ENCODE data around the gene NUDT2.
A peak's percentile ranks its signal among the peaks of the same experiment; 100 is the strongest.
"Not testable (repeated sequence)": the region's sequence is repeated elsewhere in the genome, so short reads cannot be mapped to it uniquely, and the experiment has no call there.

Gene NUDT2

DNA sequence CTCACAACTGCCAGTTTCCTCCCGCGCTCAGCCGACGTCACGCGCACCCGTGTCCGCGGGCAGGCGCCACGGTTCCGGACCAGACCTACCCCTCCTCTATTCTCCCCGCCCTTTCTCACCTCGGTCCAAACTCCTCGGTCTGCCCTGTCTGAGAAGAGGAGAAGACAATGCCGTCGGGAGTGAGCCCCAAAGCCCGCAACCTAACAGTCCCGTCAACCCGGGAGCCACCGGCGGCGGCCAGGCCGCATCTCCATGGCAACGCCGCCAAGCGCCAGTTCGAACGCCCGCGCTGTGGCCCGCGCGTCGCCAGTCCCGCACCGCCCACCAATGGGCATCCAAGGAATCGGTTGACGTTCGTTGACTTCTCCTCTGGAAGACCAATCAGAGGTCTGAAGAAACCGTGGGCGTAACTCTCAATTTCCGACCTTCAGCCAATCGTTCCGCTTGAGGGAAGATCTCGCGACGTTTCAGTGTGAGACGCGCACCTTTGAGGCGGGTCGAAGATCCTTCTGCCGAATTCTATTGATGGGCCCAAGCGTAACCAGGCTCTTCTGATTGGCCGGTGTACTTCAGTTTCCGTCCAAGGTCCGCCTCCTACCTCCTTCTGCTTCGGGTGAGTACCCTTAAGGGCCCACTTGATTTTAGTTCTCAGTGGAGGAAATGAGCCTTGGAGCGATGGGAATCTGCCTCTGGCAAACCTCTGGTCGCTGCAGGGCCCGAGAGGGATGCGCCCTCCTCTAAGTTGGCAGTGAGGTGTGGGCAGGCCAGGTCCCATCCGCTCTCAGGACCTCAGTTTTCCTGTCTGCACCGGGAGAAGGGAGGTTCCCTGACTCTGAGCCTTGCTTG, at the start of gene NUDT2, which contains the start of gene KIF24:
Gene NUDT2, plus strand, starts transcription at position 583 of the 846 bp plus-strand sequence. CDS start 9,471 bp downstream, outside the sequence.
Gene KIF24, minus strand, starts transcription at position 282 of the 846 bp plus-strand sequence. CDS start 17,922 bp downstream, outside the sequence.
- peak; percentile 100 for DNase-seq (ENCODE audit: low read depth)

DNA sequence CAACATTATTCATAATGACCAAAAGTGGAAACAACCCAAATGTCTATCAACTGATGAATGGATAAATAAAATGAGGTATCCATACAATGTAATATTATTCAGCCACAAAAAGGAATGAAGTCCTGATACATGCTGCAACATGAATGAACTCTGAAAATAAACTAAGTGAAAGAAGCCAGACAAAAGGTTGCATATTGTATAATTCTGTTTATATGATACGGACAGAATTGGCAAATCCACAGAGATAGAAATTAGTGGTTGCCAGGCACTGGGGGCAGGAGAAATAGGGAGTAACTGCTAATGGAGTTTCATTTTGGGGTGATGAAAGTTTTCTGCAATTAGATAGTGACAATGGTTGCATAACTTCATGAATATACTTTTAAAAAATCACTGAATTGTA, 47.3 kb upstream of the NUDT2 start:
- no peak for DNase-seq (ENCODE audit: low read depth)

- no peak for DNase-seq (ENCODE audit: low read depth)
Observed at GRCh38 chr9:34289159-34289558, 40.2 kb upstream of the NUDT2 start.

- no peak for DNase-seq (ENCODE audit: low read depth)
Observed at GRCh38 chr9:34291023-34291422, 38.3 kb upstream of the NUDT2 start.

- no peak for DNase-seq (ENCODE audit: low read depth)
Observed at GRCh38 chr9:34291423-34291822, 37.9 kb upstream of the NUDT2 start.

DNA sequence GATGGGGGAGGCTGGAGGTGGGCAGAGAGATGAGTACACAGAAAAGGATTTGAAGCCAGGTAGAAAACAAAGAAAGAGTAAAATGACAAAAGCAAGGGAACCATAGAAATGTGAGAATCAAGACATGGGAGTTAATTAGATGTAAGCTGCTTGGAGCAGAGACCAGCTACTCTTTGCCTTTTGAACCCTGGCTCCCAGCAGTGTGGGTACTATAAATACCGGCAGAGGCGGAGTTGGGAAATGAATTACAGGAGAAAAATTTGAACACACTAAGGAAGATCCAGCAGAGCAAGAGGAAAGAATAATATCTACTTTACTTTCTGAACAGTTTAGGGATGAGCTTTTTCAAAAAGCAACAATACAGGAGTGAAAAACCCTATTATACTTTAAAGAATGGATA, 36.8 kb upstream of the NUDT2 start:
- no peak for DNase-seq (ENCODE audit: low read depth)

- not testable (repeated sequence) for DNase-seq (ENCODE audit: low read depth)
Observed at GRCh38 chr9:34301064-34301463, 28.3 kb upstream of the NUDT2 start.

- DNase-seq (ENCODE audit: low read depth): not testable (repeated sequence)
Observed at GRCh38 chr9:34308316-34308715, 21.1 kb upstream of the NUDT2 start.

- DNase-seq (ENCODE audit: low read depth): no peak
Observed at GRCh38 chr9:34310215-34310614, 19.2 kb upstream of the NUDT2 start.

DNA sequence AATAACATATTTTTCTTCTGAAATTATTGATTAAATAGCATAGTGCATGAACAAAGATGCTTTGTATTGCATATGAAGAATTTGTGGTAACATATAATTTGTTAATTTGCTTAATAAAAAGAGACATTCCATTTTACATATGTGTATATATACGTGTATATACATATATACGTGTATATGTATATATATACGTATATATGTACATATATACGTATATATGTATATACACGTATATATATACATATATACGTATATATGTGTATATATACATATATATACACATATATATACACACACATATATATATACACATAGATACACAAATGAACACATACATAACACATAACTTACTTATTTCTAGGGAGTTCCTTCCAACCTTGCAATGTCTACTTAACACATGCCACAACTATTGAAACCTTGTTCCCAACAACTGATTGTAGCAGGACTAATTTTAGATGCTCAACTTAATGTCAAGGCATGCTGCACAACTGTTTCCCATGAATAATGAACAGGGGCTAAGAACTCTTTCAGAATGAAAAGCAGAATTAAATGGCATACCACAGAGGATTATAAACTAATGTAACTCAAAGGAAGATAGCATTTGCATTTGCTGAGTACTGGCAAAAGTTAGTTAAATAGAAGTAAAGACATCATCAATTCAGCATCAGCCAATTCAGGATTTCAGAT, 17.7 kb upstream of the NUDT2 start:
- no peak for DNase-seq (ENCODE audit: low read depth)

- no peak for DNase-seq (ENCODE audit: low read depth)
Observed at GRCh38 chr9:34317436-34317835, 11.9 kb upstream of the NUDT2 start.

DNA sequence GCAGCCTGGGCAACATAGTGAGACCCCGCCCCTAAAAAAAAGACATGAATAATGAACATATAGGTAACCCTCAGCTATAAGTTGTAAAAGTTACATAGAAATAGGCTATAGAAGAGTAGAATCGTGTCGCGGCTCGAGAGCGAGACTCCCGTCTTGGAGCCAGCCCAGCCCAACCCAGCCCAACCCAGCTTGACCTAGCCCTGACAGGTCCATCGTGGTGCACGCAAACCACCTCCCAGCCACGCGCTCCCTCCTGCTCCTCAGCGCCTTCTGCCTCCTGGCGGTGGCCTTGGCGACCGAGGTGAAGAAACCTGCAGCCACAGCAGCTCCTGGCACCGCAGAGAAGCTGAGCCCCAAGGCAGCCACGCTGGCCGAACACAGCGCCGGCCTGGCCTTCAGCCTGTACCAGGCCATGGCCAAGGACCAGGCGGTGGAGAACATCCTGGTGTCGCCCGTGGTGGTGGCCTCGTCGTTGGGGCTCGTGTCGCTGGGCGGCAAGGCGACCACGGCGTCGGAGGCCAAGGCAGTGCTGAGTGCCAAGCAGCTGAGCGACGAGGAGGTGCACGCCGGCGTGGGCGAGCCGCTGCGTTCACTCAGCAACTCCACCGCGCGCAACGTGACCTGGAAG, 11.1 kb upstream of the NUDT2 start:
- no peak for DNase-seq (ENCODE audit: low read depth)

- no peak for DNase-seq (ENCODE audit: low read depth)
Observed at GRCh38 chr9:34321451-34321850, 7.9 kb upstream of the NUDT2 start.

DNA sequence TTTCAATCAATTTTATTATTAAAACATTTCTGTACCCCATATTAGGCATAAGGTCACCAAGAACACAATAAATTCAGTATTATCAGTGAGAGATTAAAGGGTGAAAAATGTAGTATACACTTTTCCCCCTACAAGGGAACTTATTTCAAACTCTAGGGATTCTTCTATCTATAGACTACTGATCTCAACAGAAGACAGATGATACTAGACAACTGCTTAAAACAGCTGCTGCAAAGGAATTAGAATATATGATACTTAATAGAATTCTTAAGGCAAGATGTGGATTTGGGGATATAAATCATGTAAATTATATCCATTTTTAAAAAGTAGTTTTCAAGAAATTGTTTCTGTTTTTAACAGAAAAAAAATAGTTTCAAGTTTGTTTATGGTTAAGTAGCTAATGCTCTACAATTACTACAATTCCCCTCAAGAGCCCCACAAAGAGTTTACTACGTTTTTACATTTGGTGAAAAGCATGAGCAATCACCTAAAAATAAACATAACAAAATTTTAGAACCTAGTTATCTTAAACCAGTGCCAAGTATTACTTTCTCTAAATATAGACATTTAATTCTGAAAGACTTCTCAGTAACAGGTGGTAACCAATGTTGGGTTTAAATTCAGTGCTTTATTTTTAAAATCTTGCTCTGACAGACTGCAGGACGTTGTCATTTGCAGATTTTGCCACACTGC, 6.3 kb upstream of the NUDT2 start:
- DNase-seq (ENCODE audit: low read depth): no peak

GRCh38 chr9:34326690-34327089, 2.7 kb upstream of the NUDT2 start:
- DNase-seq (ENCODE audit: low read depth): no peak

- no peak for DNase-seq (ENCODE audit: low read depth)
Observed at GRCh38 chr9:34328500-34328986, 826 bp upstream of the NUDT2 start.

GRCh38 chr9:34331196-34331595, 1.8 kb downstream of the NUDT2 start:
- no peak for DNase-seq (ENCODE audit: low read depth)

- no peak for DNase-seq (ENCODE audit: low read depth)
Observed at GRCh38 chr9:34332076-34332964, 3.0 kb downstream of the NUDT2 start.

DNA sequence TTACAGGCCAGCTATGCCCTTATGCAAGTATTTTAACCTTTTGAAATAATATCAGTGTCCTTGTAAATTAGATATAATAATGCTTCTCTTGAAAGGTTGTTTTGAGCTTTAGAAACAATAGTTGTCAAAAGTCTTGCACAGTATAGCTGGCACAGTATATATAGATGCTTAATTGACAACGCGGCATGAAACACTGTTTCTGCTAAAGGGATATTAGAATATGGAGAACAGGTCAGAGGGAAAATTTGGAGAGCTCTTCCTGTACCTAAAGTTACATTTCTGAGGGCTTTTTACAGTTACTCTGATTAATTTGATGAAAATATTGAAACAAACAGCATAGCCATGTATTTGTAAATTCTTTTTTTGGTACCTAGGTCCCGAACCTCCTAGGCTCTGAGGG, 4.5 kb downstream of the NUDT2 start:
- DNase-seq (ENCODE audit: low read depth): no peak

GRCh38 chr9:34334337-34334824, 5.0 kb downstream of the NUDT2 start:
- no peak for DNase-seq (ENCODE audit: low read depth)

DNA sequence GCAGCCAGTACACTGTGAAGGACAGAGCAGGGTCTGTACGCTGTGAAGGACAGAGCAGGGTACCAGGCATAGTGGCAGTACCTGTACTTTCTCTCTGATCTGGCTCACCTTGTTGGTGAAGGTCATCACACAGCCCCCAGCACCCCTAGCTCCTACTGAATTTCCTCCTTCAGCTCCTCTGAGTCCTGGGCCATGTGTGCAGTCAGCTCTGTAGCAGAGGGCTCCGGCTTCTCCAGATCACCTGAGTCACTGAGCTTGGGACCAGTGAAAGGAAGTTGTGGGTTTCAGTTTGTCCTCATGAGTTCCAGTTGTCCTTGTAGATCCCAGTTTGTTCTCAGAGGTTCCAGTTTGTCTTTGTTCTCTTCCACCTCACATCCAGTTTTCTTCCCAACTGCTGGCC, 5.5 kb downstream of the NUDT2 start:
- no peak for DNase-seq (ENCODE audit: low read depth)

Measured in HS-5 (cell line).